ENCODE results near the gene SMYD3.

GRCh38 chr1:245814651-245815050, 692.4 kb downstream of the SMYD3 start:
- no peak for TF ChIP-seq CTCF (IDR thresholded peaks at IDR 0.05; ENCODE audit: poor library complexity, severe bottlenecking)
- TF ChIP-seq TAF1 (IDR thresholded peaks at IDR 0.05; ENCODE audit: low read depth): no peak
- no peak for TF ChIP-seq EP300 (conservative IDR thresholded peaks at IDR 0.05; ENCODE audit: poor library complexity, severe bottlenecking)

Measured in neural cell (in vitro differentiated cells).